HepG2 (cell line): ENCODE measurements around the gene ZPR1. TPM values are rescaled to one million over a fixed set of nuclear protein-coding genes. Genes with fewer than 3 reads are reported as not detected.
A peak's percentile ranks its signal among the peaks of the same experiment; 100 is the strongest.

Source experiments
- CCAR2 ChIP-seq: fragments of 200-400 bp; formaldehyde crosslinking; optimal IDR thresholded peaks from 2 replicates; pipeline ENCODE3; 2018; ENCODE audit warnings: low read depth, mild to moderate bottlenecking, low read length, moderate library complexity
- HBP1 ChIP-seq: IDR thresholded peaks from 2 replicates; pipeline ENCODE4 v1.6.1; 2016; ENCODE audit warnings: low read depth, control low read depth
- JUNB ChIP-seq: sonication (generic); formaldehyde crosslinking; IDR thresholded peaks from 2 replicates; pipeline ENCODE4 v1.8.0; 2022; ENCODE audit warnings: missing genetic modification reagents, mild to moderate bottlenecking, borderline replicate concordance
- KLF16 ChIP-seq, 2 experiments: sonication (generic) in 1 of 2; formaldehyde crosslinking in 1 of 2; IDR thresholded peaks; 2 replicates each; pipeline versions ENCODE4 v1.6.1 to v1.8.0; 2016 to 2023; ENCODE audit warnings: missing genetic modification reagents in 2 of 2, missing compliant biosample characterization in 1 of 2
- KLF6 ChIP-seq: IDR thresholded peaks from 2 replicates; pipeline ENCODE4 v1.8.0; 2016; ENCODE audit warnings: missing biosample characterization, missing genetic modification reagents
- LRRFIP1 ChIP-seq: sonication (generic); formaldehyde crosslinking; conservative IDR thresholded peaks from 2 replicates; pipeline ENCODE4 v1.4.0; 2020; ENCODE audit warnings: missing genetic modification reagents
- MAFF ChIP-seq: IDR thresholded peaks from 2 replicates; pipeline ENCODE4 v1.6.1; 2011; ENCODE audit warnings: low read depth, low read length, improper control_type of control experiment
- MXD4 ChIP-seq: IDR thresholded peaks from 2 replicates; pipeline ENCODE4 v1.6.1; 2016; ENCODE audit warnings: mild to moderate bottlenecking, missing biosample characterization, missing genetic modification reagents
- NFATC3 ChIP-seq: sonication (generic); formaldehyde crosslinking; IDR thresholded peaks from 2 replicates; pipeline ENCODE4 v1.5.1; 2020; ENCODE audit warnings: mild to moderate bottlenecking, missing genetic modification reagents
- RAD51 ChIP-seq: fragments of 450-650 bp; IDR thresholded peaks from 2 replicates; pipeline ENCODE4 v1.6.1; 2016; ENCODE audit warnings: borderline replicate concordance
- RNF219 ChIP-seq: sonication (generic); formaldehyde crosslinking; IDR thresholded peaks from 2 replicates; pipeline ENCODE4 v1.5.0; 2020; ENCODE audit warnings: mild to moderate bottlenecking, missing genetic modification reagents
- SP140L ChIP-seq: sonication (generic); formaldehyde crosslinking; IDR thresholded peaks from 2 replicates; pipeline ENCODE4 v1.4.0; 2020; ENCODE audit warnings: missing genetic modification reagents, borderline replicate concordance
- TBX2 ChIP-seq: sonication (generic); formaldehyde crosslinking; IDR thresholded peaks from 2 replicates; pipeline ENCODE4 v1.5.0; 2020; ENCODE audit warnings: missing genetic modification reagents, mild to moderate bottlenecking, borderline replicate concordance
- TEAD2 ChIP-seq: sonication (generic); formaldehyde crosslinking; IDR thresholded peaks from 2 replicates; pipeline ENCODE4 v1.9.0; 2021; ENCODE audit warnings: missing genetic modification reagents
- THYN1 ChIP-seq: sonication (generic); formaldehyde crosslinking; IDR thresholded peaks from 2 replicates; pipeline ENCODE4 v1.8.1; 2023; ENCODE audit warnings: low read depth, mild to moderate bottlenecking, moderate library complexity, missing genetic modification reagents, borderline replicate concordance
- ZNF564 ChIP-seq: sonication (generic); formaldehyde crosslinking; IDR thresholded peaks from 2 replicates; pipeline ENCODE4 v1.8.1; 2023; ENCODE audit warnings: mild to moderate bottlenecking, missing genetic modification reagents
- ZNF574 ChIP-seq: sonication (generic); formaldehyde crosslinking; IDR thresholded peaks from 2 replicates; pipeline ENCODE4 v1.4.0; 2020; ENCODE audit warnings: missing genetic modification reagents
- ZNF644 ChIP-seq: IDR thresholded peaks from 2 replicates; pipeline ENCODE4 v1.6.1; 2016; ENCODE audit warnings: low read depth
- ZNF678 ChIP-seq: sonication (generic); formaldehyde crosslinking; IDR thresholded peaks from 2 replicates; pipeline ENCODE4 v1.4.0; 2020; ENCODE audit warnings: mild to moderate bottlenecking, missing genetic modification reagents
- ZNF703 ChIP-seq: sonication (generic); formaldehyde crosslinking; IDR thresholded peaks from 2 replicates; pipeline ENCODE4 v1.5.1; 2020; ENCODE audit warnings: missing genetic modification reagents, mild to moderate bottlenecking, moderate library complexity, borderline replicate concordance
- polyA plus RNA-seq, 8 experiments: library from polyadenylated mRNA; depleted of rRNA in 3 of 8; stranded (reverse) in 7 of 8; unstranded in 1 of 8; fragments of >200 nt; fragmentation: Illumina TruSeq in 4 of 8; extraction: Trizol in 4 of 8; gene quantifications; 2 replicates each; pipeline versions ENCODE4 v1.2.1 to v1.2.3, GENCODE V29; 2011 to 2016; ENCODE audit warnings: low read depth in 4 of 8, missing spikeins in 1 of 8, mixed read lengths in 1 of 8; ENCODE audit not compliant: insufficient read depth in 1 of 8
- total RNA-seq, 5 experiments: library from RNA; depleted of rRNA; stranded (reverse); fragments of >200 nt; fragmentation: Illumina TruSeq; extraction: Trizol; gene quantifications; 2 replicates each; pipeline ENCODE4 v1.2.3, GENCODE V29; 2016; ENCODE audit warnings: low read depth in 1 of 5

ZPR1 gene
- total and polyA plus RNA-seq, 2 of the 13 experiments (the other 11 are each of a cell fraction or from before 2014, with no cell fraction given): 40.0 to 79.3 TPM

- TF ChIP-seq LRRFIP1 (CRISPR knock-in tag) (no peak), ZNF678 (CRISPR knock-in tag) (no peak), RAD51 (no peak), JUNB (no peak), ZNF574 (CRISPR knock-in tag) (peak; percentile 80), ZNF644 (CRISPR knock-in tag) (no peak), TBX2 (CRISPR knock-in tag) (peak; percentile 74; the same call in 1 of the 2 replicates), ZNF703 (CRISPR knock-in tag) (no peak), KLF16 (CRISPR knock-in tag; IDR thresholded peaks at IDR 0.05) (peak in 1 of 2 experiments; percentile 57; a peak in 1 of 4 replicates), HBP1 (CRISPR knock-in tag) (peak; percentile 90; the same call in 1 of the 2 replicates), RNF219 (CRISPR knock-in tag) (no peak), MAFF (no peak; the same call in 1 of the 2 replicates), NFATC3 (no peak), MXD4 (CRISPR knock-in tag) (peak; percentile 52; the same call in 1 of the 2 replicates), TEAD2 (CRISPR knock-in tag) (no peak), SP140L (CRISPR knock-in tag) (no peak), CCAR2 (no peak), KLF6 (CRISPR knock-in tag) (peak; percentile 83; the same call in 1 of the 2 replicates), THYN1 (no peak), ZNF564 (no peak)
Observed at GRCh38 chr11:116791002-116791812, 3.4 kb upstream of the ZPR1 start (continued).
